ENCODE data around the gene ASCC1. TPM values are rescaled to one million over a fixed set of nuclear protein-coding genes. Genes with fewer than 3 reads are reported as not detected.

ASCC1 gene
- total and polyA plus RNA-seq, 2 donors (not counting 1 experiment from before 2014, with no cell fraction given) = 40.2 to 42.1 TPM

DNA sequence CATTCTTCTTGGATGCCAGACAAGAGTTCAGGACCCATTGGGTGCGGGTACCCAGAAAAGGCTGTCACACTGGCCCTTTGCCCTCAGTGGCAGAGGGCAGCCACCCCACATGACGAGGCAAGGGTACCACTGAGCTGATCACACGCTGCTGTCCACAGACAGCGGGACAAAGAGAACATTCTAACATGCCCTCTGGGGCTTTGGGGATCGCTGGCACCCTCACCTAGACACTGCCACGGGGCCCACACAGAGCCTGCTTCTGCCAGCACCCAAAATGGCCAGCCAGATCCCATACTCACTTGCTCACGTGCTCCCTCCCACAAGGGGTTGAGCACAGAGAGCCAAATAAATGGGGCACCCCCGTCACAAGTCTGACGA is 111.0 kb downstream of the ASCC1 start:
- H3K9me3 ChIP-seq (ENCODE audit: control insufficient read depth, insufficient read depth, low read depth, low read length) = no peaks in the 10 kb centered on the region
- H3K27ac ChIP-seq (ENCODE audit: insufficient read depth, low read length) = no peak overlapping the region
- no peak for DNase-seq (ENCODE audit: low read depth in 2 of 2)
- H3K9ac ChIP-seq (ENCODE audit: insufficient read depth, low read length) = no peak overlapping the region
- TF ChIP-seq EZH2 (IDR thresholded peaks at IDR 0.05; ENCODE audit: low read length, missing control alignments) = no peak
- TF ChIP-seq, protein P1, sequence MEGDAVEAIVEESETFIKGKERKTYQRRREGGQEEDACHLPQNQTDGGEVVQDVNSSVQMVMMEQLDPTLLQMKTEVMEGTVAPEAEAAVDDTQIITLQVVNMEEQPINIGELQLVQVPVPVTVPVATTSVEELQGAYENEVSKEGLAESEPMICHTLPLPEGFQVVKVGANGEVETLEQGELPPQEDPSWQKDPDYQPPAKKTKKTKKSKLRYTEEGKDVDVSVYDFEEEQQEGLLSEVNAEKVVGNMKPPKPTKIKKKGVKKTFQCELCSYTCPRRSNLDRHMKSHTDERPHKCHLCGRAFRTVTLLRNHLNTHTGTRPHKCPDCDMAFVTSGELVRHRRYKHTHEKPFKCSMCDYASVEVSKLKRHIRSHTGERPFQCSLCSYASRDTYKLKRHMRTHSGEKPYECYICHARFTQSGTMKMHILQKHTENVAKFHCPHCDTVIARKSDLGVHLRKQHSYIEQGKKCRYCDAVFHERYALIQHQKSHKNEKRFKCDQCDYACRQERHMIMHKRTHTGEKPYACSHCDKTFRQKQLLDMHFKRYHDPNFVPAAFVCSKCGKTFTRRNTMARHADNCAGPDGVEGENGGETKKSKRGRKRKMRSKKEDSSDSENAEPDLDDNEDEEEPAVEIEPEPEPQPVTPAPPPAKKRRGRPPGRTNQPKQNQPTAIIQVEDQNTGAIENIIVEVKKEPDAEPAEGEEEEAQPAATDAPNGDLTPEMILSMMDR (conservative IDR thresholded peaks at IDR 0.05 in 1 of 2, IDR thresholded peaks at IDR 0.05 in 1 of 2; ENCODE audit: low read depth in 1 of 2, low read length in 2 of 2) = no peak
- H3K4me3 ChIP-seq (replicated peaks in 1 of 4; ENCODE audit: control extremely low read depth in 1 of 4, insufficient read depth in 1 of 4, low read depth in 3 of 4, low read length in 4 of 4) = no peak overlapping the region
- H3K4me1 ChIP-seq (ENCODE audit: control insufficient read depth, extremely low read depth, insufficient read depth, low read length) = no peaks in the 10 kb centered on the region
- H4K20me1 ChIP-seq (ENCODE audit: control insufficient read depth, extremely low read depth, insufficient read depth, low read length) = no peaks in the 10 kb centered on the region
- H2AFZ ChIP-seq (ENCODE audit: low read length) = no peak overlapping the region
- no peaks in the 10 kb centered on the region for H3K79me2 ChIP-seq (ENCODE audit: control insufficient read depth, insufficient read depth, low read length)
- peaks cover 3% of the 10 kb centered on the region for H3K36me3 ChIP-seq (ENCODE audit: control insufficient read depth, insufficient read depth, low read length)
- no peak overlapping the region for H3K4me2 ChIP-seq (ENCODE audit: extremely low read depth, insufficient read depth, low read length)
- H3K27me3 ChIP-seq (ENCODE audit: control insufficient read depth, insufficient read depth, low read length) = no peaks in the 10 kb centered on the region

DNA sequence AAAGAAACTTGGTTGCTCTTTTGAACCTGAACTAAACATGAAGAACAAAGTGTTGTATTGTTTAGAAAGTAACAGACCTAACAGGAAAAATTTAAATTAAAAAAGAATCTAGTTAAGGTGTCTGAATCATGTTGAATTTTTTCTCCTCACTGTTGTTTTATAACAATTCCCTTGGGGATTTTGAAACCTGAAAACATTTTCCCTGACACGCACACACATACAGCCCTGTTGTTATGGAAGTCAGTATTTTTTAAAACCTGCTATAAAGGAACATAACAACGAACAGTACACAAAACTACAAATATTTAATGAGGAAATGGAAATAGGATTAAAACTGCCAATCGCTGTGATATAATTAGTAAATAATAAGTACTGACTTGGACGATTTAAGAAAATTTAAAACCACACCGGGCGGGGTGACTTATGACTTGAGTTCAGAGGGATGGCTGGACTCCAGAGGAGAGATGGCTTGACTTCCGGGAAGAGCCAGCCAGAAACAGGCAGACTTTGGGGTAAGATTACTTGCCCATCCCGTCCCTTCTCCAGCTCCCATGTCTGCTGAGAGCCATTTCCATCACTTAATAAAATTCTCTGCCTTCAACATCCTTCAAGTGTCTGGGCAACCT is 111.5 kb downstream of the ASCC1 start:
- H2AFZ ChIP-seq (ENCODE audit: low read length) = no peak overlapping the region
- DNase-seq (ENCODE audit: low read depth in 2 of 2) = peak in 1 of 2 donors; percentile 28

DNA sequence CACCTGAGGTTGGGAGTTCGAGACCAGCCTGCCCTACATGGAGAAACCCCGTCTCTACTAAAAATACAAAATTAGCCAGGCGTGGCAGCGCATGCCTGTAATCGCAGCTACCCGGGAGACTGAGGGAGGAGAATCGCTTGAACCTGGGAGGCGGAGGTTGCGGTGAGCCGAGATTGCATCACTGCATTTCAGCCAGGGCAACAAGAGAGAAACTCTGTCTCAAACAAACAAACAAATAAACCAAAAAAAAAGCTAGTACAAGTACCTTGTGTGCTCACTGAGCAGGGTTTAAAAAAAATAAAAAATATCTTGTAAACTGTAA is 116.5 kb downstream of the ASCC1 start:
- no peak overlapping the region for H3K9ac ChIP-seq (ENCODE audit: insufficient read depth, low read length)
- H3K4me3 ChIP-seq (replicated peaks in 1 of 4; ENCODE audit: control extremely low read depth in 1 of 4, insufficient read depth in 1 of 4, low read depth in 3 of 4, low read length in 4 of 4) = no peak overlapping the region
- no peaks in the 10 kb centered on the region for H4K20me1 ChIP-seq (ENCODE audit: control insufficient read depth, extremely low read depth, insufficient read depth, low read length)
- H3K4me2 ChIP-seq (ENCODE audit: extremely low read depth, insufficient read depth, low read length) = no peak overlapping the region
- no peaks in the 10 kb centered on the region for H3K79me2 ChIP-seq (ENCODE audit: control insufficient read depth, insufficient read depth, low read length)
- DNase-seq (ENCODE audit: low read depth in 2 of 2) = no peak
- H3K4me1 ChIP-seq (ENCODE audit: control insufficient read depth, extremely low read depth, insufficient read depth, low read length) = peaks cover 10% of the 10 kb centered on the region
- TF ChIP-seq, protein P1 (conservative IDR thresholded peaks at IDR 0.05 in 1 of 2, IDR thresholded peaks at IDR 0.05 in 1 of 2; ENCODE audit: low read depth in 1 of 2, low read length in 2 of 2) = no peak
- TF ChIP-seq EZH2 (IDR thresholded peaks at IDR 0.05; ENCODE audit: low read length, missing control alignments) = no peak
- H3K27me3 ChIP-seq (ENCODE audit: control insufficient read depth, insufficient read depth, low read length) = no peaks in the 10 kb centered on the region
- no peak overlapping the region for H2AFZ ChIP-seq (ENCODE audit: low read length)
- H3K36me3 ChIP-seq (ENCODE audit: control insufficient read depth, insufficient read depth, low read length) = peaks cover 3% of the 10 kb centered on the region
- H3K27ac ChIP-seq (ENCODE audit: insufficient read depth, low read length) = no peak overlapping the region
- no peaks in the 10 kb centered on the region for H3K9me3 ChIP-seq (ENCODE audit: control insufficient read depth, insufficient read depth, low read depth, low read length)

More for the DNA sequence above, 111.5 kb downstream of the ASCC1 start:
- no peak overlapping the region for H3K27ac ChIP-seq (ENCODE audit: insufficient read depth, low read length)
- H3K79me2 ChIP-seq (ENCODE audit: control insufficient read depth, insufficient read depth, low read length) = no peaks in the 10 kb centered on the region
- no peaks in the 10 kb centered on the region for H4K20me1 ChIP-seq (ENCODE audit: control insufficient read depth, extremely low read depth, insufficient read depth, low read length)
- H3K36me3 ChIP-seq (ENCODE audit: control insufficient read depth, insufficient read depth, low read length) = peaks cover 3% of the 10 kb centered on the region
- no peaks in the 10 kb centered on the region for H3K27me3 ChIP-seq (ENCODE audit: control insufficient read depth, insufficient read depth, low read length)
- TF ChIP-seq, protein P1 (conservative IDR thresholded peaks at IDR 0.05 in 1 of 2, IDR thresholded peaks at IDR 0.05 in 1 of 2; ENCODE audit: low read depth in 1 of 2, low read length in 2 of 2) = no peak
- no peak for TF ChIP-seq EZH2 (IDR thresholded peaks at IDR 0.05; ENCODE audit: low read length, missing control alignments)
- no peak overlapping the region for H3K9ac ChIP-seq (ENCODE audit: insufficient read depth, low read length)
- H3K4me1 ChIP-seq (ENCODE audit: control insufficient read depth, extremely low read depth, insufficient read depth, low read length) = no peaks in the 10 kb centered on the region
- no peak overlapping the region for H3K4me3 ChIP-seq (replicated peaks in 1 of 4; ENCODE audit: control extremely low read depth in 1 of 4, insufficient read depth in 1 of 4, low read depth in 3 of 4, low read length in 4 of 4)
- H3K4me2 ChIP-seq (ENCODE audit: extremely low read depth, insufficient read depth, low read length) = no peak overlapping the region
- no peaks in the 10 kb centered on the region for H3K9me3 ChIP-seq (ENCODE audit: control insufficient read depth, insufficient read depth, low read depth, low read length)
